ENCODE data around the gene RNF144B. TPM values are rescaled to one million over a fixed set of nuclear protein-coding genes. Genes with fewer than 3 reads are reported as not detected.

RNF144B gene
- total and polyA plus RNA-seq, 10 donors = 6.5 to 82.5 (median 45.3) TPM

GRCh38 chr6:18342223-18342622 lies 44.9 kb upstream of the RNF144B start:
- H3K36me3 ChIP-seq = no peaks in the 10 kb centered on the region
- 78 to 95% (median 89%) methylated on average over 3 of the region's 3 CpGs for WGBS, 5 donors
- peaks cover 0 to 7% (median 0%) of the 10 kb centered on the region in 6 donors for H3K4me1 ChIP-seq
- H3K4me3 ChIP-seq = no peak overlapping the region
- no peaks in the 10 kb centered on the region for H3K9me3 ChIP-seq
- DNase-seq = no peak
- intact Hi-C loops (cut with DNase I; ENCODE audit: low total_unique reads) = no loop called here
- H3K27ac ChIP-seq = no peak overlapping the region
- no peaks in the 10 kb centered on the region for H3K27me3 ChIP-seq (replicated peaks in 1 of 7)
- TF ChIP-seq POLR2AphosphoS5 (IDR thresholded peaks at IDR 0.05) (no peak), CTCF (IDR thresholded peaks at IDR 0.05 in 8 of 11, conservative IDR thresholded peaks at IDR 0.05 in 3 of 11) (no peak), POLR2A (IDR thresholded peaks at IDR 0.05) (no peak)

DNA sequence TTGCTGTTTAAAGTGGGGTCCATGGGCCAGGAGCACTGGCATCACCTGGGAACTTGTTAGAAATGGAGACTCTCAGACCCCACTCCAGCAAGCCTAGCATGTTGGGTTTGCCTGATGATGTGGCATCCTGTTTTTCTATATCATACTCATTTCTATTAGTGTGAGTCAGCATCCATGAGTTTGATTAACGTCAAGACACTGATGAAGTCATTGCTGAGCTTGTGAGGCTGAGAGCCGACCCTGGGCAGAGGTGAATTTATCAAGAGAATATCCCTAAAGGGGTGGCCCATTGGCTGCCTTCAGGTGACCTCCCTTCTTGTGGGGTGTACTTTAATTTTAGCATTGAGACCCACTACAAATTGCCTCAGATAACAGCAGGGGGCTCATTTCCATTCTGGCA lies 43.4 kb upstream of the RNF144B start:
- Histone ChIP-seq H3K27ac (no peak overlapping the region), H3K36me3 (no peaks in the 10 kb centered on the region), H3K27me3 (replicated peaks in 1 of 7) (peaks cover 0 to 6% (median 0%) of the 10 kb centered on the region in 7 donors), H3K4me3 (no peak overlapping the region), H3K4me1 (no peaks in the 10 kb centered on the region), H3K9me3 (no peaks in the 10 kb centered on the region)
- intact Hi-C loops (cut with DNase I; ENCODE audit: low total_unique reads) = no loop called here
- 39 to 63% (median 61%) methylated on average over 2 of the region's 2 CpGs for WGBS, 5 donors
- TF ChIP-seq POLR2A (IDR thresholded peaks at IDR 0.05) (no peak), CTCF (IDR thresholded peaks at IDR 0.05 in 8 of 11, conservative IDR thresholded peaks at IDR 0.05 in 3 of 11) (no peak), POLR2AphosphoS5 (IDR thresholded peaks at IDR 0.05) (no peak)
- no peak for DNase-seq

DNA sequence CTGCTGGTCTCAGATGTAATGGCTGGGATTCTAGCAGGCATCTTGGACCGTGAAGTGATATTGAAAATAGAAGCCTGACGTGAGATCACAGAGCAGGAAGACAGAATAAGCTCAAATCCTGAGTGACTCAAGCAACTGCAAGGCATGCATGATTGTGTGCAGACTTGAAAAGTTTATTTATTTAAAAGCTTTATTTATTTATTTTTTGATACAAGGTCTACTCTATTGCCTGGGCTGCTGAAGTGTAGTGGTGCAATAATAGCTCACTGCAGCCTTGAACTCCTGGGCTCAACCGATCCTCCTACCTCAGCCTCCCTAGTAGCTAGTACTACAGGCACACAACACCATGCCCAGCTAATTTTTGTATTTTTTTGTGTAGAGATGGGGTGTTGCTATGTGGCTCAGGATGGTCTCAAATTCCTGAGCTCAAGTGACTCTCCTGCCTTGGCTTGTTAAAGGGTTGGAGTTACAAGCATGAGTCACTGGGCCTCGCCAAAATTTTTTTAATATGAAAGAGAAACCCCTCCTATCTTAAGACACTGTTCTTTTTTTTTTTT lies 40.1 kb upstream of the RNF144B start:
- no peak overlapping the region for H3K27ac ChIP-seq
- no peak for TF ChIP-seq CTCF (IDR thresholded peaks at IDR 0.05 in 8 of 11, conservative IDR thresholded peaks at IDR 0.05 in 3 of 11)
- no peak for TF ChIP-seq POLR2AphosphoS5 (IDR thresholded peaks at IDR 0.05)
- no peak for TF ChIP-seq POLR2A (IDR thresholded peaks at IDR 0.05)
- H3K4me3 ChIP-seq = no peak overlapping the region
- H3K36me3 ChIP-seq = no peaks in the 10 kb centered on the region
- WGBS, 5 donors = 74 to 83% (median 81%) methylated on average over 4 of the region's 4 CpGs
- peaks cover 0 to 17% (median 0%) of the 10 kb centered on the region in 6 donors for H3K4me1 ChIP-seq
- H3K9me3 ChIP-seq = no peaks in the 10 kb centered on the region
- peaks cover 0 to 20% (median 0%) of the 10 kb centered on the region in 7 donors for H3K27me3 ChIP-seq (replicated peaks in 1 of 7)
- intact Hi-C loops (cut with DNase I; ENCODE audit: low total_unique reads) = no loop called here
- DNase-seq = no peak

- no peak for DNase-seq
- Histone ChIP-seq H3K4me3 (no peak overlapping the region), H3K27ac (no peak overlapping the region), H3K9me3 (no peaks in the 10 kb centered on the region), H3K36me3 (no peaks in the 10 kb centered on the region), H3K4me1 (peaks cover 0 to 17% (median 0%) of the 10 kb centered on the region in 6 donors), H3K27me3 (replicated peaks in 1 of 7) (peaks cover 0 to 20% (median 0%) of the 10 kb centered on the region in 7 donors)
- TF ChIP-seq POLR2AphosphoS5 (IDR thresholded peaks at IDR 0.05) (no peak), CTCF (IDR thresholded peaks at IDR 0.05 in 8 of 11, conservative IDR thresholded peaks at IDR 0.05 in 3 of 11) (no peak), POLR2A (IDR thresholded peaks at IDR 0.05) (no peak)
- WGBS, 5 donors = 59 to 94% (median 84%) methylated on average over 2 of the region's 2 CpGs
- intact Hi-C loops (cut with DNase I; ENCODE audit: low total_unique reads) = no loop called here
Observed at GRCh38 chr6:18347866-18348265, 39.3 kb upstream of the RNF144B start.

Data from spleen (tissue), 11 donors.